Esophagus (tissue), 2 donors: Measurements from ENCODE around the gene RMP24.

Experiments used
- H3K27ac ChIP-seq, 2 donors: one replicate each; pipeline ENCODE4 v1.5.1; 2013; ENCODE audit warnings: low read depth in 2 of 2, mild to moderate bottlenecking in 2 of 2, inconsistent platforms in 1 of 2, low read length in 1 of 2, moderate library complexity in 1 of 2
- H3K27me3 ChIP-seq, 2 donors: one replicate each; pipeline ENCODE4 v1.6.1; 2013; ENCODE audit warnings: low read length in 2 of 2, control low read depth in 1 of 2, mild to moderate bottlenecking in 1 of 2; ENCODE audit not compliant: insufficient read depth in 2 of 2, control insufficient read depth in 1 of 2
- H3K36me3 ChIP-seq, 2 donors: one replicate each; pipeline ENCODE4 v1.6.1; 2013; ENCODE audit warnings: low read length in 1 of 2; ENCODE audit not compliant: control insufficient read depth in 2 of 2, insufficient read depth in 2 of 2
- H3K4me1 ChIP-seq, 2 donors: one replicate each; pipeline ENCODE4 v1.6.1; 2013; ENCODE audit warnings: low read length in 1 of 2; ENCODE audit not compliant: control insufficient read depth in 2 of 2, insufficient read depth in 2 of 2
- H3K4me3 ChIP-seq, 2 donors: one replicate each; pipeline ENCODE4 v1.5.1; 2013; ENCODE audit warnings: low read length in 2 of 2, mild to moderate bottlenecking in 2 of 2, low read depth in 1 of 2, moderate library complexity in 1 of 2
- H3K9me3 ChIP-seq, 2 donors: one replicate each; pipeline ENCODE4 v1.6.1; 2013; ENCODE audit warnings: mild to moderate bottlenecking in 2 of 2, low read depth in 1 of 2, low read length in 1 of 2, moderate library complexity in 1 of 2; ENCODE audit not compliant: control insufficient read depth in 2 of 2, insufficient read depth in 1 of 2
- WGBS, 2 donors: extraction: QIAGEN DNeasy Blood & Tissue Kit; methylation state at CpG; one replicate each; pipeline ENCODE4 v1.1.7; 2013; 5-methylcytosine and 5-hydroxymethylcytosine counted together
- donor health status: healthy with polysubstance abuse.
- donor health status: Bipolar disorder and iron deficiency.

The RMP24 gene

GRCh38 chr18:35938562-35938961, 33.9 kb upstream of the RMP24 start:
- H3K36me3 ChIP-seq, result no peaks in the 10 kb centered on the region
- no peak overlapping the region for H3K27ac ChIP-seq
- WGBS, 2 donors, result 58 to 74% methylated on average over 1 of the region's 1 CpG
- no peak overlapping the region for H3K4me3 ChIP-seq
- no peaks in the 10 kb centered on the region for H3K4me1 ChIP-seq
- H3K27me3 ChIP-seq, result no peaks in the 10 kb centered on the region
- no peaks in the 10 kb centered on the region for H3K9me3 ChIP-seq

GRCh38 chr18:35939138-35939537, 33.3 kb upstream of the RMP24 start:
- Histone ChIP-seq H3K27ac (no peak overlapping the region), H3K4me1 (no peaks in the 10 kb centered on the region), H3K9me3 (no peaks in the 10 kb centered on the region), H3K36me3 (no peaks in the 10 kb centered on the region), H3K27me3 (no peaks in the 10 kb centered on the region), H3K4me3 (no peak overlapping the region)
- whole genome bisulfite sequencing, 2 donors, result 44 to 51% methylated on average over 5 of the region's 5 CpGs

- Histone ChIP-seq H3K4me3 (no peak overlapping the region), H3K4me1 (no peaks in the 10 kb centered on the region), H3K27me3 (no peaks in the 10 kb centered on the region), H3K36me3 (no peaks in the 10 kb centered on the region), H3K9me3 (peaks cover 0 to 2% of the 10 kb centered on the region in 2 donors), H3K27ac (no peak overlapping the region)
- 43 to 57% methylated on average over 6 of the region's 6 CpGs for WGBS, 2 donors
Observed at GRCh38 chr18:35941299-35941698, 31.2 kb upstream of the RMP24 start.

GRCh38 chr18:35942133-35942532, 30.3 kb upstream of the RMP24 start:
- Histone ChIP-seq H3K4me1 (no peaks in the 10 kb centered on the region), H3K27me3 (no peaks in the 10 kb centered on the region)

GRCh38 chr18:35942661-35943060, 29.8 kb upstream of the RMP24 start:
- Histone ChIP-seq H3K4me1 (no peaks in the 10 kb centered on the region), H3K9me3 (peaks cover 0 to 2% of the 10 kb centered on the region in 2 donors), H3K27me3 (no peaks in the 10 kb centered on the region), H3K36me3 (no peaks in the 10 kb centered on the region), H3K4me3 (no peak overlapping the region), H3K27ac (no peak overlapping the region)
- WGBS, 2 donors, result 89 to 93% methylated on average over 6 of the region's 6 CpGs

More at GRCh38 chr18:35942133-35942532, 30.3 kb upstream of the RMP24 start:
- Histone ChIP-seq H3K4me3 (no peak overlapping the region), H3K9me3 (peaks cover 0 to 2% of the 10 kb centered on the region in 2 donors), H3K36me3 (no peaks in the 10 kb centered on the region), H3K27ac (no peak overlapping the region)

GRCh38 chr18:35948080-35948479, 24.4 kb upstream of the RMP24 start:
- 56 to 65% methylated on average over 3 of the region's 3 CpGs for WGBS, 2 donors
- Histone ChIP-seq H3K27me3 (peaks cover 0 to 2% of the 10 kb centered on the region in 2 donors), H3K4me3 (no peak overlapping the region), H3K9me3 (peaks cover 0 to 2% of the 10 kb centered on the region in 2 donors), H3K36me3 (no peaks in the 10 kb centered on the region), H3K4me1 (peaks cover 3 to 4% of the 10 kb centered on the region in 2 donors), H3K27ac (no peak overlapping the region)

GRCh38 chr18:35949090-35949489, 23.4 kb upstream of the RMP24 start:
- peaks cover 0 to 2% of the 10 kb centered on the region in 2 donors for H3K9me3 ChIP-seq
- 66 to 73% methylated on average over 6 of the region's 6 CpGs for WGBS, 2 donors
- H3K4me1 ChIP-seq, result peaks cover 3 to 4% of the 10 kb centered on the region in 2 donors
- H3K36me3 ChIP-seq, result no peaks in the 10 kb centered on the region
- no peak overlapping the region for H3K27ac ChIP-seq
- H3K4me3 ChIP-seq, result no peak overlapping the region
- H3K27me3 ChIP-seq, result peaks cover 0 to 2% of the 10 kb centered on the region in 2 donors

GRCh38 chr18:35949903-35950627, 22.4 kb upstream of the RMP24 start:
- peak overlapping the region in 1 of 2 donors; percentile 0 for H3K27ac ChIP-seq
- H3K4me1 ChIP-seq, result peaks cover 3 to 4% of the 10 kb centered on the region in 2 donors
- peak overlapping the region; percentile 52 to 66 for H3K4me3 ChIP-seq
- peaks cover 0 to 2% of the 10 kb centered on the region in 2 donors for H3K9me3 ChIP-seq
- peaks cover 0 to 2% of the 10 kb centered on the region in 2 donors for H3K27me3 ChIP-seq
- WGBS, 2 donors, result 5 to 7% methylated on average over 54 of the region's 54 CpGs
- H3K36me3 ChIP-seq, result no peaks in the 10 kb centered on the region

GRCh38 chr18:35950628-35950982, 21.9 kb upstream of the RMP24 start:
- peaks cover 0 to 2% of the 10 kb centered on the region in 2 donors for H3K9me3 ChIP-seq
- peaks cover 3 to 4% of the 10 kb centered on the region in 2 donors for H3K4me1 ChIP-seq
- H3K4me3 ChIP-seq, result no peak overlapping the region
- no peaks in the 10 kb centered on the region for H3K36me3 ChIP-seq
- peaks cover 0 to 2% of the 10 kb centered on the region in 2 donors for H3K27me3 ChIP-seq
- WGBS, 2 donors, result 11 to 17% methylated on average over 6 of the region's 6 CpGs
- H3K27ac ChIP-seq, result no peak overlapping the region

GRCh38 chr18:35953688-35954087, 18.8 kb upstream of the RMP24 start:
- Histone ChIP-seq H3K4me3 (no peak overlapping the region), H3K27ac (no peak overlapping the region), H3K27me3 (peaks cover 0 to 2% of the 10 kb centered on the region in 2 donors), H3K36me3 (no peaks in the 10 kb centered on the region), H3K9me3 (no peaks in the 10 kb centered on the region), H3K4me1 (peaks cover 3 to 4% of the 10 kb centered on the region in 2 donors)
- 82 to 90% methylated on average over 1 of the region's 1 CpG for WGBS, 2 donors
